Measurements from ENCODE around the gene RETREG1.

The RETREG1 gene

DNA sequence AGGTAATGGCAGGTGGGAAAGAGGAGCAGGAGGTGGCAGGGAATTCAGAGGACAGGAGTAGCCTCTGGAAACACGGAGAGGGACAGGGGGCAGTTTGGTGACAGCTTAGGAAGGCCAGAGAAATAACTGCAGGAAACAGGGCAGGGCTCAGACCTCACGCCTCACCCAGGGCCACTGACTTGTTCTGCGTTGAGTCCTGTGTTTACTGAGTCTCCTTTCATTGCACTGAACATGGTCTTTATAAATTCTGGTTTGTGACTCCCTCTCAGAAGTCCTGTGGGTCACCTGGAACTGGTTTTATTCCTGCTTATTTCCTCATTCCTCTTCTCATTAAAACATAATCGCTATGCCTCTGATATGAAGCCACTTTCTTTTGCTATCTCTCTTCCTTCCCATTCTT is 96.0 kb downstream of the RETREG1 start:
- TF ChIP-seq, protein P1, sequence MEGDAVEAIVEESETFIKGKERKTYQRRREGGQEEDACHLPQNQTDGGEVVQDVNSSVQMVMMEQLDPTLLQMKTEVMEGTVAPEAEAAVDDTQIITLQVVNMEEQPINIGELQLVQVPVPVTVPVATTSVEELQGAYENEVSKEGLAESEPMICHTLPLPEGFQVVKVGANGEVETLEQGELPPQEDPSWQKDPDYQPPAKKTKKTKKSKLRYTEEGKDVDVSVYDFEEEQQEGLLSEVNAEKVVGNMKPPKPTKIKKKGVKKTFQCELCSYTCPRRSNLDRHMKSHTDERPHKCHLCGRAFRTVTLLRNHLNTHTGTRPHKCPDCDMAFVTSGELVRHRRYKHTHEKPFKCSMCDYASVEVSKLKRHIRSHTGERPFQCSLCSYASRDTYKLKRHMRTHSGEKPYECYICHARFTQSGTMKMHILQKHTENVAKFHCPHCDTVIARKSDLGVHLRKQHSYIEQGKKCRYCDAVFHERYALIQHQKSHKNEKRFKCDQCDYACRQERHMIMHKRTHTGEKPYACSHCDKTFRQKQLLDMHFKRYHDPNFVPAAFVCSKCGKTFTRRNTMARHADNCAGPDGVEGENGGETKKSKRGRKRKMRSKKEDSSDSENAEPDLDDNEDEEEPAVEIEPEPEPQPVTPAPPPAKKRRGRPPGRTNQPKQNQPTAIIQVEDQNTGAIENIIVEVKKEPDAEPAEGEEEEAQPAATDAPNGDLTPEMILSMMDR (IDR thresholded peaks at IDR 0.05; ENCODE audit: low read depth, low read length, missing control alignments): no peak
- no peak overlapping the region for H3K4me3 ChIP-seq (ENCODE audit: low read depth, low read length)
- no peak for DNase-seq (ENCODE audit: low read depth)
- in situ Hi-C loops (cut with HindIII; ENCODE audit: low sequenced_read_pairs): no loop called here

DNA sequence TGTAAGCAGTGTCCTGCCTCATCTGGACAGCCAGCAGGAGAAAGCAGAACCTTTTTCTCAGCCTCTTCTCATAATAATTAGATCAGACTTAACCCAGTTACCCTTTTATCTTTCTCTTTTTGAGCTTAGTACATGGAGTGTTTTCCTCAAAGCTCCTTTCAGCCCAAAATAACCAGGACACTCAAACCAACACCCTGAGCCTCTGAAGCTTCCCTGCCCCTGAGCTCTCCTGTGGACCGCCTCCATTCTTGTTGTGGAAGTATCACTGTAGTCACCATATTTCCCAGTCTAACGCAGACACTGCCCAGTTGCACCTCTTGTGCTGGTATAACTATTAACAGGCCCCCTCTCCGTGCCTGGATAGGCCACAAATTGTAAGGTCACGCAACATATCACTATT is 97.4 kb downstream of the RETREG1 start:
- in situ Hi-C loops (cut with HindIII; ENCODE audit: low sequenced_read_pairs): no loop called here
- no peak overlapping the region for H3K4me3 ChIP-seq (ENCODE audit: low read depth, low read length)
- DNase-seq (ENCODE audit: low read depth): no peak
- TF ChIP-seq, protein P1 (IDR thresholded peaks at IDR 0.05; ENCODE audit: low read depth, low read length, missing control alignments): no peak

DNA sequence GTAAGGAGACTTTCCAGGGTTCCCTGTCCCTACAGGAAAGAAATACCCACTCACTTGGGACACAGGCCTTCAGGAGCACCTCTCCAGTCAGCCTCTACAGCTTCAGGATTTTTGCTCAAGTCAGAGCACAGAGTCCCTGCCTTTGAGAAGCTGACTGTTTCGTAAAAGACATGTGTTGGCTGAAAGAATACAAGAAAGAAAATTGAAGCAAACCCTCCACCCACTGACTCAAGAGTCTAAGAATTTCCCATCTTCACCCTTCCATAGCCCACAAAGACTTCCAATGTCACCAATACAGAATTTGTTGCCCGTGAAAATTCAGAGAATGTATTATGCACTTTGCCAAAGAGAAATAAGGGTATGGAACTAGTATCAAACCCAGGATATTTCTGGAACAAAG is 98.2 kb downstream of the RETREG1 start:
- DNase-seq (ENCODE audit: low read depth): no peak
- TF ChIP-seq, protein P1 (IDR thresholded peaks at IDR 0.05; ENCODE audit: low read depth, low read length, missing control alignments): no peak
- in situ Hi-C loops (cut with HindIII; ENCODE audit: low sequenced_read_pairs): no loop called here

DNA sequence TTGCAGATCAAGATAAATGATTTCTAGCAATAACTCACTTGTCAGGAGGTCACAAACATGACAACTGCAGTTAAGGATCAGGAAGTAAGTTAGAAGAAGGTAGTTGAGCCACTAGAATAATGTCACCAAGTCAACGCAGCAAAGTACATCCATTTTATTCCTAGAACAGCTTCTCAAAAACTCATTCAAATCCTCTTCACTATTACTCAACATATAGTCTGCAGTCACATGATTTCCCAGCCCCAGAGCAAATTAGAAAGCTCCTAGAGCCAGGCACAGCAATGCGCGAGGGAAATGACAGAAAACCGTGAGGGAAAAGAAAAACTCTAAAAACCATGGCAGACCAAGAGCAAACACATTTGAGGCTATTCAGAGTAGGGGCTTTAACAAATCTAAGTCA is 101.3 kb downstream of the RETREG1 start:
- TF ChIP-seq, protein P1 (IDR thresholded peaks at IDR 0.05; ENCODE audit: low read depth, low read length, missing control alignments): no peak
- H3K4me3 ChIP-seq (ENCODE audit: low read depth, low read length): no peak overlapping the region
- in situ Hi-C loops (cut with HindIII; ENCODE audit: low sequenced_read_pairs): no loop called here
- no peak for DNase-seq (ENCODE audit: low read depth)

More for the DNA sequence above, 98.2 kb downstream of the RETREG1 start:
- H3K4me3 ChIP-seq (ENCODE audit: low read depth, low read length): no peak overlapping the region

DNA sequence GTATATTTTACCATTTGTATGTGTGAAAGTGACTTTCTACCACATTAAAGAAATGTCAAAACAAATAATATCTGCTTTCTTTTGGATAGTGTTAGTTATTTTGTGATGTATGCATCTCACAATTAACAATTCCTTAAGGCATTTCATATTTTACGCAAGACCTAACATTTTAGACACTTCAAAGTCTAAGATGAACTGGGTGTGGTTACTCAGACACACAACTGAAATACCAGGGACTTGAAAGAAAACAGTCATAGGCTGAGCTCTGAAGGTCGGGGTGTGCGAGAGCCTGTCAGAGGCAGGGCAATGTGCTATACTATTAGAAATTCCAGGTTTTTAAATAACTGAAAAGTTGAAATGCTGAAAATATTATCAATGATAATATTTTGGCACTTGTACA is 106.7 kb downstream of the RETREG1 start:
- TF ChIP-seq, protein P1 (IDR thresholded peaks at IDR 0.05; ENCODE audit: low read depth, low read length, missing control alignments): no peak
- in situ Hi-C loops (cut with HindIII; ENCODE audit: low sequenced_read_pairs): no loop called here
- no peak overlapping the region for H3K4me3 ChIP-seq (ENCODE audit: low read depth, low read length)
- no peak for DNase-seq (ENCODE audit: low read depth)

DNA sequence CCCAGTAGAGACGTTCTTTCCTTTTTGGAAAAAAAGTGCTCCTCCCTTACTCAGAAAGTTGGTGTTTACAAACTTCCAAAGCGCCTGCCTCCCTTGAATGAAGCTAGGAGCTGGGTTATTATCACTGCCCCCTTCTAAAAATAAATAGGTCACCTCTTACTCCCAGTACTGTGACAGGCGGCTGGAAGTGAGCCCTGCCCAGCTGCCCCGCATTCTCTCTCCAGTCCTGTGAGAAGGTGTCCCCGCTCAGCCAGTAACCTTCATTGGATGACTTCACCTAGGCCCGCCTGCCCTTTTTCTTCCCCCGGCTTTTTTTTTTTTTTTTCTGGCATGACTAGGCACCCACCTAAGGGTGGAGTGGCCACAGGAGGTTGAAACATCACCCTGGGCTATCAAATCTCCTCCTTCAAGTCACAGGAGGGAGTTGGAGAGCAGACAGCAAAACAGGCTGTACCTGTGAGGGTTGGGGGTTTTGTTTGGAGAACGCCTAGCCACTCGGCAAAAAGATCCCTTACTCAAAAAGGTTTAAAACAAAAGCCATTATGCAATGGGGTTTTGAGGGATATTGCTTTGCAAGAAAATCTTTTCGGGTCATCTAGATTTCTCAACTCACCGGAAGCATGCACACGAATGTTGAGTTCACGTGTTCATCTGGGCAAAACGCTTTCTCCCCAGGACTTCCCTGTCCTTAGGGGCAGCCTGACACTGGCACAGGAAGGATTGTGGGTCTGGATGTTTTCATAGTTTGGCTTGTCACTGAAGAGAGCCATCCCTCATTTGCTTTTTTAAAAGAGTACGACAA is 107.9 kb downstream of the RETREG1 start:
- TF ChIP-seq, protein P1 (IDR thresholded peaks at IDR 0.05; ENCODE audit: low read depth, low read length, missing control alignments): no peak
- in situ Hi-C loops (cut with HindIII; ENCODE audit: low sequenced_read_pairs): no loop called here
- DNase-seq (ENCODE audit: low read depth): no peak
- no peak overlapping the region for H3K4me3 ChIP-seq (ENCODE audit: low read depth, low read length)

All from astrocyte of the cerebellum (primary cell).